Aorta (tissue), 5 donors: ENCODE results near the gene PPP2R5C. TPM values are rescaled to one million over a fixed set of nuclear protein-coding genes. Genes with fewer than 3 reads are reported as not detected.

Experiments
- ATAC-seq: fragments of 200-7000 bp; cut with Tn5 transposase; one replicate; pipeline ENCODE4 v1.9.1; 2022; ENCODE audit warnings: moderate library complexity; ENCODE audit not compliant: low FRiP score
- DNase-seq, 2 donors: peaks; one replicate each; pipeline ENCODE4 v3.0.0-alpha.2; 2020
- H3K27ac ChIP-seq, 2 donors: one replicate each; pipeline ENCODE4 v1.5.1; 2013; ENCODE audit warnings: low read length in 2 of 2, mild to moderate bottlenecking in 2 of 2, moderate library complexity in 2 of 2, control low read depth in 1 of 2, inconsistent platforms in 1 of 2, low read depth in 1 of 2
- H3K27me3 ChIP-seq, 2 donors: one replicate each; pipeline ENCODE4 v1.6.1; 2013; ENCODE audit warnings: control low read depth in 1 of 2, low read length in 1 of 2, mild to moderate bottlenecking in 1 of 2, moderate library complexity in 1 of 2; ENCODE audit not compliant: insufficient read depth in 2 of 2, control insufficient read depth in 1 of 2
- H3K36me3 ChIP-seq, 2 donors: one replicate each; pipeline ENCODE4 v1.6.1; 2013; ENCODE audit warnings: control low read depth in 1 of 2, low read length in 1 of 2, mild to moderate bottlenecking in 1 of 2; ENCODE audit not compliant: insufficient read depth in 2 of 2, control insufficient read depth in 1 of 2
- H3K4me1 ChIP-seq, 2 donors: one replicate each; pipeline ENCODE4 v1.6.1; 2013; ENCODE audit warnings: low read length in 2 of 2, control low read depth in 1 of 2, mild to moderate bottlenecking in 1 of 2, moderate library complexity in 1 of 2; ENCODE audit not compliant: insufficient read depth in 2 of 2, control insufficient read depth in 1 of 2
- H3K4me3 ChIP-seq, 2 donors: one replicate each; pipeline ENCODE4 v1.5.1; 2013; ENCODE audit warnings: low read length in 2 of 2, control low read depth in 1 of 2, mild to moderate bottlenecking in 1 of 2
- H3K9me3 ChIP-seq: one replicate; pipeline ENCODE4 v1.6.1; 2013; ENCODE audit warnings: mild to moderate bottlenecking, low read length; ENCODE audit not compliant: control insufficient read depth
- WGBS, 2 donors: extraction: QIAGEN DNeasy Blood & Tissue Kit; methylation state at CpG; one replicate each; pipeline ENCODE4 v1.1.7; 2013; 5-methylcytosine and 5-hydroxymethylcytosine counted together
- intact Hi-C, 2 donors: fragments of 100-400 bp; cut with DNase I; formaldehyde crosslinking; loops; one replicate each; pipeline versions ENCODE4 v1.14.2 to v1.15.0; 2022
- polyA plus RNA-seq, 2 donors: library from polyadenylated mRNA; stranded (reverse); fragments of 200-250 nt; gene quantifications; one replicate each; pipeline ENCODE4 v1.2.3, GENCODE V29; 2013
- total RNA-seq, 2 donors: library from RNA; stranded (reverse); fragmentation: NEBNext Ultra II Directional; extraction: Animal tissue kit (Norgen Biotek cat#: 25700); gene quantifications; one replicate each; pipeline ENCODE4 v1.2.1, GENCODE V29; 2021
- donor health status: healthy with polysubstance abuse.
- donor health status: Bipolar disorder and iron deficiency.
- donor health status: DM: no; HTN: no; CAD: no.
- donor health status: DM: no; HTN: no; CAD: no.
- donor health status: DM: yes; HTN: yes; CAD: no.

PPP2R5C gene
- total and polyA plus RNA-seq, 4 donors, result 64.0 to 155 (median 115) TPM

DNA sequence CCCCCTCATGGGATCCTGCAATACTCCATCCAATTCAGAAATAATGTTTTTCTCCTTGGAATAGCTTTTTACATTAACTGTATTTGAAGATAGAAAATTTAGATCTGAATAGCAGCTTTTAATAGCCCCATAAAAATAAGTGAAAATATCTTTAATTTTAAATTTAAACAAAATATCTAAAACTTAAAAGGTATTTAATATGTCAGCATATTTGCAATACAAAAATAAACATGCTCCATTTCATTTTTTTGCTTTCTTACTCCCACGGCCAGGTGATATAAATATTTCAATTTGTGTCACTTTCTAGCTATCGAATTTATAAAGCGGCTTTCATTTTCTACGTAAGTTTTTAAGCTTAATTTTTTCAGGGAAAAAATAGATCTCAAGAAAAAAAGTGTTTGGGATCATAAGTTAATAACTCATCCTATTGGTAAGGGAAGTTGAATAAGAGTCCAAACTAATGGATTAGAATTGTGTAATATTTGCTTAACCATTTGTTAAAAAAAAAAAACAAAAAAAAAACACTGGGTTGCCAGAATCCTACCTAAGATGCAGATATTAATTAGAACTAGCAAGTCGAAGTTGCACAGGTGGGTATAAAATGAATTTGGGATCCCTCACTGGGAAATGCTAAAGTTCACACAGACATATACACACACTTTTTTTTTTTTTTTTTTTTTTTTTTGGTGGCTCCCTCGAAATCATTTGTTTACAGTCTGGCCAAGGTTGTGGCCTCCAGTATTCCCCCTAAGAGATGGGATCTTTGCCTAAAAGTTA, 47.6 kb downstream of the PPP2R5C start:
- 35 to 44% methylated on average over 6 of the region's 6 CpGs for WGBS, 2 donors
- intact Hi-C loops, result no loop called here
- Histone ChIP-seq H3K27ac (peak overlapping the region; percentile 30 to 96), H3K4me3 (peak overlapping the region; percentile 78 to 88), H3K9me3 (no peaks in the 10 kb centered on the region), H3K36me3 (peaks cover 0 to 2% of the 10 kb centered on the region in 2 donors), H3K27me3 (no peaks in the 10 kb centered on the region), H3K4me1 (no peaks in the 10 kb centered on the region)
- DNase-seq, result no peak
- peak; percentile 1 for ATAC-seq

- Histone ChIP-seq H3K4me3 (peak overlapping the region; percentile 78 to 88), H3K36me3 (peaks cover 0 to 2% of the 10 kb centered on the region in 2 donors), H3K27ac (peak overlapping the region; percentile 89 to 96), H3K9me3 (no peaks in the 10 kb centered on the region), H3K27me3 (no peaks in the 10 kb centered on the region), H3K4me1 (no peaks in the 10 kb centered on the region)
- peak; percentile 96 for ATAC-seq
- 0% methylated on average over 23 of the region's 23 CpGs for WGBS, 2 donors
- intact Hi-C loops, result loop anchor here (5.0 kb wide), 1 partner anchor 48 kb away; the partner anchor contains the start of gene PPP2R5C (in 2 of the 2)
- peak; percentile 89 to 93 for DNase-seq
Measured at GRCh38 chr14:101809671-101810514, 48.4 kb downstream of the PPP2R5C start.

GRCh38 chr14:101810897-101811621, 49.5 kb downstream of the PPP2R5C start:
- no peaks in the 10 kb centered on the region for H3K4me1 ChIP-seq
- WGBS, 2 donors, result 55 to 58% methylated on average over 5 of the region's 5 CpGs
- peaks cover 0 to 2% of the 10 kb centered on the region in 2 donors for H3K36me3 ChIP-seq
- intact Hi-C loops, result loop anchor here (5.0 kb wide), 1 partner anchor 49 kb away; the partner anchor contains the start of gene PPP2R5C (in 2 of the 2)
- ATAC-seq (no peak), DNase-seq (no peak)
- H3K4me3 ChIP-seq, result peak overlapping the region in 1 of 2 donors; percentile 16
- no peaks in the 10 kb centered on the region for H3K9me3 ChIP-seq
- no peaks in the 10 kb centered on the region for H3K27me3 ChIP-seq
- peak overlapping the region in 1 of 2 donors; percentile 64 for H3K27ac ChIP-seq

GRCh38 chr14:101812071-101812470, 50.6 kb downstream of the PPP2R5C start:
- DNase-seq (no peak), ATAC-seq (no peak)
- H3K36me3 ChIP-seq, result peaks cover 0 to 2% of the 10 kb centered on the region in 2 donors
- no peak overlapping the region for H3K4me3 ChIP-seq
- H3K4me1 ChIP-seq, result no peaks in the 10 kb centered on the region
- WGBS, 2 donors, result 74 to 77% methylated on average over 11 of the region's 11 CpGs
- intact Hi-C loops, result loop anchor here (5.0 kb wide), 1 partner anchor 50 kb away; the partner anchor contains the start of gene PPP2R5C (in 2 of the 2)
- H3K9me3 ChIP-seq, result no peaks in the 10 kb centered on the region
- H3K27ac ChIP-seq, result no peak overlapping the region
- H3K27me3 ChIP-seq, result no peaks in the 10 kb centered on the region

- H3K4me1 ChIP-seq, result no peaks in the 10 kb centered on the region
- H3K4me3 ChIP-seq, result no peak overlapping the region
- no peaks in the 10 kb centered on the region for H3K27me3 ChIP-seq
- intact Hi-C loops, result loop anchor here (5.0 kb wide), 1 partner anchor 51 kb away; the partner anchor contains the start of gene PPP2R5C (in 2 of the 2)
- no peaks in the 10 kb centered on the region for H3K9me3 ChIP-seq
- ATAC-seq, result peak; percentile 34
- H3K27ac ChIP-seq, result no peak overlapping the region
- WGBS, 2 donors, result 88 to 90% methylated on average over 7 of the region's 7 CpGs
- peaks cover 0 to 2% of the 10 kb centered on the region in 2 donors for H3K36me3 ChIP-seq
- DNase-seq, result peak in 1 of 2 donors; percentile 68
Measured at GRCh38 chr14:101813171-101813759, 51.8 kb downstream of the PPP2R5C start.

DNA sequence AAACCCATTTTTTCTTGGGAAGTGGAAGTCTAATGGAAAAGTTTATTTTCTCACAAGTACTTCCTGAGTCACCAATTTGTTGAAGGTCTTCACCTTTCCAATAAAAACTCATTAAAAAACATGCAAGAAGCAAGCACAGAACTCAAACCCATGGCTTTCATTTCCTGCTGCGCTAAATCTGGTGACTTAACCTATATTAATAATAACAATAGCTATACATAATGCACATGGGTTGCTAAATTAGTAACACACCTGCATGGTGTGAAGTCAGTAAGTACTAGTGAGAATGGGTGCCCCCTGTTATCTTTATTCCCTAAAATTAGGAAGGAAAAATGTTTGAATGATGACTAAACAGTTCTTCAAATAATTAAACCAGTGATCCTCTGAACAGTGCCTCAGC, 52.3 kb downstream of the PPP2R5C start:
- 93 to 97% methylated on average over 1 of the region's 1 CpG for WGBS, 2 donors
- H3K36me3 ChIP-seq, result peaks cover 0 to 2% of the 10 kb centered on the region in 2 donors
- H3K4me1 ChIP-seq, result no peaks in the 10 kb centered on the region
- intact Hi-C loops, result loop anchor here (5.0 kb wide), 1 partner anchor 52 kb away; the partner anchor contains the start of gene PPP2R5C (in 2 of the 2)
- no peaks in the 10 kb centered on the region for H3K9me3 ChIP-seq
- H3K4me3 ChIP-seq, result no peak overlapping the region
- ATAC-seq (no peak), DNase-seq (no peak)
- no peak overlapping the region for H3K27ac ChIP-seq
- H3K27me3 ChIP-seq, result no peaks in the 10 kb centered on the region

- intact Hi-C loops, result loop anchor here (5.0 kb wide), 1 partner anchor 53 kb away; the partner anchor contains the start of gene PPP2R5C (in 2 of the 2)
- 67 to 68% methylated on average over 5 of the region's 5 CpGs for WGBS, 2 donors
- ATAC-seq (no peak), DNase-seq (no peak)
- no peak overlapping the region for H3K4me3 ChIP-seq
- H3K4me1 ChIP-seq, result no peaks in the 10 kb centered on the region
- peaks cover 0 to 2% of the 10 kb centered on the region in 2 donors for H3K36me3 ChIP-seq
- H3K27me3 ChIP-seq, result no peaks in the 10 kb centered on the region
- no peaks in the 10 kb centered on the region for H3K9me3 ChIP-seq
- H3K27ac ChIP-seq, result no peak overlapping the region
Measured at GRCh38 chr14:101814934-101815333, 53.4 kb downstream of the PPP2R5C start.

- intact Hi-C loops, result no loop called here
- Histone ChIP-seq H3K9me3 (no peaks in the 10 kb centered on the region), H3K36me3 (peaks cover 0 to 2% of the 10 kb centered on the region in 2 donors), H3K4me3 (no peak overlapping the region), H3K4me1 (no peaks in the 10 kb centered on the region), H3K27me3 (no peaks in the 10 kb centered on the region), H3K27ac (no peak overlapping the region)
- ATAC-seq (no peak), DNase-seq (no peak)
- WGBS, 2 donors, result 83 to 84% methylated on average over 10 of the region's 10 CpGs
Measured at GRCh38 chr14:101815994-101816393, 54.5 kb downstream of the PPP2R5C start.
